GM19043 (cell line): Measurements from ENCODE around the gene IGF2R.
"Not testable (repeated sequence)": the region's sequence is repeated elsewhere in the genome, so short reads cannot be mapped to it uniquely, and the experiment has no call there.

ENCODE experiments used
- ATAC-seq: cut with Tn5 transposase; IDR thresholded peaks from one replicate; pipeline ENCODE4 v1.9.1; 2021; ENCODE audit warnings: low read depth; ENCODE audit not compliant: unreplicated experiment

IGF2R gene

GRCh38 chr6:160132297-160132637, 163.4 kb downstream of the IGF2R start:
- ATAC-seq = no peak

- no peak for ATAC-seq
Measured at GRCh38 chr6:160132776-160133338, 164.0 kb downstream of the IGF2R start.

- no peak for ATAC-seq
Measured at GRCh38 chr6:160133441-160134336, 164.8 kb downstream of the IGF2R start.

- not testable (repeated sequence) for ATAC-seq
Measured at GRCh38 chr6:160134337-160134751, 165.5 kb downstream of the IGF2R start.

- ATAC-seq = no peak
Measured at GRCh38 chr6:160134779-160135547, 166.1 kb downstream of the IGF2R start.

GRCh38 chr6:160135907-160136655, 167.2 kb downstream of the IGF2R start:
- no peak for ATAC-seq

GRCh38 chr6:160137130-160137988, 168.5 kb downstream of the IGF2R start:
- ATAC-seq = no peak

- peak; percentile 64 for ATAC-seq
Measured at GRCh38 chr6:160137989-160138835, 169.3 kb downstream of the IGF2R start.

GRCh38 chr6:160138839-160139419, 170.0 kb downstream of the IGF2R start:
- no peak for ATAC-seq

- no peak for ATAC-seq
Measured at GRCh38 chr6:160139420-160139851, 170.6 kb downstream of the IGF2R start.

- not testable (repeated sequence) for ATAC-seq
Measured at GRCh38 chr6:160140493-160140892, 171.6 kb downstream of the IGF2R start.

GRCh38 chr6:160141001-160141726, 172.3 kb downstream of the IGF2R start:
- ATAC-seq = no peak

- no peak for ATAC-seq
Measured at GRCh38 chr6:160142115-160142715, 173.3 kb downstream of the IGF2R start.

- ATAC-seq = no peak
Measured at GRCh38 chr6:160146454-160147145, 177.7 kb downstream of the IGF2R start.

GRCh38 chr6:160147146-160147536, 178.3 kb downstream of the IGF2R start:
- ATAC-seq = no peak

GRCh38 chr6:160154471-160154870, 185.6 kb downstream of the IGF2R start:
- no peak for ATAC-seq

- no peak for ATAC-seq
Measured at GRCh38 chr6:160156842-160157241, 188.0 kb downstream of the IGF2R start.
